ENCODE data around the gene TBC1D3B. TPM values are rescaled to one million over a fixed set of nuclear protein-coding genes. Genes with fewer than 3 reads are reported as not detected.

Gene TBC1D3B
- total RNA-seq, 4 donors from 2014 or later = 2.9 TPM; not detected in 3

DNA sequence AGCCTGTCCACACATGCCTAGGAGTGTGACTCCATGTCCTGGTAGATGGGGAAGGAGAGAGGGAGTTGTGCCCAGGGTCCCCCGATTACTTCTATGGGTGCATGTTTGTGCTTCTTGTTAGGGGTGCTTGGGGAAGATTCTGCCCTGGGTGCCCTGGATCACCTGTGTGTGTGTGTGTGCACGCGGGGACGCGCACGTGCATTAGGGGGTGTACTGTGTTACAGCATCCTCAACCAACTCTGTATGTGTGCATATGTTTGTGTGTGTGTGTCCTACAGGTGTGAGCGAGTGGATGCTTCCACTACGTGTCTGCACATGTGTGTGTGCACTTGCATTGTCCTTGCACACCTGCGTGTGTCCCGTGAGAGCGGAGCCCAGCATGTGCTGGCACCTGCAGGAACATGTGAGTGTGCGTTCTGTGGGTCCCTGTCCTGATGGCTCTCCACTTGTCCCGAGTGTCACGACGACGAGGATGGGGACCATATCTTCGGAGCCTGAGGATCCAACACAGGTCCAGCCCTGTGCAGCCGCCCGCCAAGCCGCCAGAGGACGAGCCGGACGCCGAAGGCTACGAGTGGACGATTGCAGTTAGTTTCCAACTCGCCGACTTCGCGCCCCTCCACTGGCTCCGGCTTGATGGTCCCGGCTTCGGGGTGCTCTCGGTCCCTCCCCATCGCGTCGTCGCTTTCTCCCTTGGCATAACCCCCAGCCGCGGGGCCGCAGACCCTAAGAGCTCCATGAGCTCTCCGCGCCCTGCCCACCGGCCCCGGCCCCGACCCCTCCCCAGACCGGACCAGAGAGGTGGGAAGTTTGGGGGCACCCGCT is 6.0 kb upstream of the TBC1D3B start:
- TF ChIP-seq, protein P1, sequence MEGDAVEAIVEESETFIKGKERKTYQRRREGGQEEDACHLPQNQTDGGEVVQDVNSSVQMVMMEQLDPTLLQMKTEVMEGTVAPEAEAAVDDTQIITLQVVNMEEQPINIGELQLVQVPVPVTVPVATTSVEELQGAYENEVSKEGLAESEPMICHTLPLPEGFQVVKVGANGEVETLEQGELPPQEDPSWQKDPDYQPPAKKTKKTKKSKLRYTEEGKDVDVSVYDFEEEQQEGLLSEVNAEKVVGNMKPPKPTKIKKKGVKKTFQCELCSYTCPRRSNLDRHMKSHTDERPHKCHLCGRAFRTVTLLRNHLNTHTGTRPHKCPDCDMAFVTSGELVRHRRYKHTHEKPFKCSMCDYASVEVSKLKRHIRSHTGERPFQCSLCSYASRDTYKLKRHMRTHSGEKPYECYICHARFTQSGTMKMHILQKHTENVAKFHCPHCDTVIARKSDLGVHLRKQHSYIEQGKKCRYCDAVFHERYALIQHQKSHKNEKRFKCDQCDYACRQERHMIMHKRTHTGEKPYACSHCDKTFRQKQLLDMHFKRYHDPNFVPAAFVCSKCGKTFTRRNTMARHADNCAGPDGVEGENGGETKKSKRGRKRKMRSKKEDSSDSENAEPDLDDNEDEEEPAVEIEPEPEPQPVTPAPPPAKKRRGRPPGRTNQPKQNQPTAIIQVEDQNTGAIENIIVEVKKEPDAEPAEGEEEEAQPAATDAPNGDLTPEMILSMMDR (IDR thresholded peaks at IDR 0.05; ENCODE audit: low read depth) = no peak

DNA sequence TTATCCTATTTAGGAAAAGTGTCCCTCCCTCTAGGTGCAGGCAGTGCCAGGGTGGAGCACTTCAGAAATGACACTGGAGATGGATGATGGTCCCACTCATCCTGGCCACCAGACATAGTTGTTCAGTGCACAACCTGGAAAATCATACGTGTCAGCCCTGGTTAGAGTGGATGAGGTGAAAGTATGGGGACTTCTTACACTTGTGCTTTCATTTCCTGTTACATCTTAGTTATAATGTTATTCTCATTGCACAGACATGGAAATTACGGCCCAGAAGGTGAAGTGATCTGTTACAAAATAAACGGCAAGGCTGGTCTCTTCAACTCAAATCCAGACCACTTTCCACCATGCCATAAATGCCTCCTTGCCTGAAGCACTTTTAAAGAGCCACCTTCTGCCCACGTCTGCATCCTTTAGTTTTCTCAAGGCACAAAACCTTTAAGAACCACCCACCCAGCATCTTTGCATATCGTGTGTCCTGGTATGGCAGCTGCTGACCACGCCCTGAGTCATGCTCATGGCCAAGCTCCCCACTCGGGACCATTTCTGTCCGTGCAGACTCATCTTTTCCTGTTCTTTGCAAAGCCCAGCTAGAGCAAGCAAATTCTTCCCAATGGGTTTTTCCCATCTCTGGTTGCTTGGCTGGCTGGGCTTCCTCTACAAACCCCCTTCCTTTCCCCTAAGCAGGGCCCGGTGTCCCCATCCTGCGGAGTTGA is 22.4 kb downstream of the TBC1D3B start:
- TF ChIP-seq, protein P1 (IDR thresholded peaks at IDR 0.05; ENCODE audit: low read depth) = no peak

GRCh38 chr17:36152639-36153120 is 23.8 kb downstream of the TBC1D3B start:
- TF ChIP-seq, protein P1 (IDR thresholded peaks at IDR 0.05; ENCODE audit: low read depth) = no peak

DNA sequence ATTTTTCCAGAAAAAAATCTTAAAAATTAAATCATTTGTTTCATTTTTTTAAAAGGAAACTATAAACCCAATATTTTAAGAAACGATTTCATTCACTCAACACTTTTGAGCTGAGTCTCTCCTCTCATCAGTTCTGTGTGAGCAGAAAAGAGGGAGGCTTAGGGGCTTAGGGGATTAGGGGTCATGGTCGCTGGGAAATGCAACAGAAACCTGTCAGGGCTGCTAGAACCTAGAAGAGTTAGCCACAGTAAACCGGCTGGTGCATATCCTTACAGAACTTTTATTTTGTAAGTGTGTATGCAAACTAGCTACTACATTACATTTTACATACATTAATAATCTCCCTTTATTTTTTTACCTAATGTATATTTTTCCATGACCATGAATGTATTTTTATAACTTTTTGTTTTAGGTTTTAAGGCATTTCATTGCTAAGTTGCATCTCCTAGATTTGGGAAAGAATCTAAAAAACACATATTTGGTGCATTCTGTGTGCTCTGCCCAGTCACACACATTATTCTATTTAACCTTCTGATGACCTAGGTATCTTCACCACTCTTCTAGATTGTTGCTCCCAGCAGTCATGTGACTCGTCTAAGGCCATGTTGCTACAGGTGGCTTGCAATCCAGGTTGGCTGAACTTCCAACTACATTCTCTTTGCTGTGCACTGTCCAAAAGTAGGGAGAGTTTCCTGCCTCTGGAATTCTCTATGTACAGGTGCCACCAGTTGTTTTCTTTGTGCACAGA is 24.4 kb downstream of the TBC1D3B start:
- TF ChIP-seq, protein P1 (IDR thresholded peaks at IDR 0.05; ENCODE audit: low read depth) = no peak

GRCh38 chr17:36149296-36149820 is 27.1 kb downstream of the TBC1D3B start:
- TF ChIP-seq, protein P1 (IDR thresholded peaks at IDR 0.05; ENCODE audit: low read depth) = no peak

- TF ChIP-seq, protein P1 (IDR thresholded peaks at IDR 0.05; ENCODE audit: low read depth) = no peak
Observed at GRCh38 chr17:36148559-36149295, 27.7 kb downstream of the TBC1D3B start.
